Cardiac muscle cell (in vitro differentiated cells and primary cell): ENCODE results near the gene GALNT8. TPM values are rescaled to one million over a fixed set of nuclear protein-coding genes. Genes with fewer than 3 reads are reported as not detected.
"Not testable (repeated sequence)": the region's sequence is repeated elsewhere in the genome, so short reads cannot be mapped to it uniquely, and the experiment has no call there.

Source experiments
- DNase-seq, 2 donors: peaks; one replicate each; pipeline versions ENCODE4 v3.0.0 to v3.0.0-alpha.2; 2010 to 2017; ENCODE audit warnings: low read depth in 1 of 2, low spot score in 1 of 2
- H3K27ac ChIP-seq: fragments of 200-600 bp; sonication (generic); 2 replicates; pipeline ENCODE4 v1.5.1; 2016
- H3K27me3 ChIP-seq: fragments of 200-600 bp; sonication (generic); 2 replicates; pipeline ENCODE4 v1.6.0; 2016; ENCODE audit warnings: control low read depth
- H3K36me3 ChIP-seq: fragments of 200-600 bp; sonication (generic); 2 replicates; pipeline ENCODE4 v1.5.1; 2016; ENCODE audit warnings: control low read depth
- H3K4me1 ChIP-seq: fragments of 200-600 bp; sonication (generic); 2 replicates; pipeline ENCODE4 v1.8.1; 2017; ENCODE audit warnings: low read depth, mild to moderate bottlenecking, mixed run types
- H3K4me3 ChIP-seq: fragments of 200-600 bp; sonication (generic); 2 replicates; pipeline ENCODE4 v1.5.1; 2016; ENCODE audit warnings: mild to moderate bottlenecking
- H3K9me3 ChIP-seq: fragments of 200-600 bp; sonication (generic); 2 replicates; pipeline ENCODE4 v1.5.1; 2017; ENCODE audit warnings: low read depth, mild to moderate bottlenecking, control low read depth
- CTCF ChIP-seq: IDR thresholded peaks from 2 replicates; pipeline ENCODE4 v1.5.1; 2012; ENCODE audit warnings: low read depth, mild to moderate bottlenecking, low read length
- polyA plus RNA-seq: library from polyadenylated mRNA; unstranded; fragments of >200 nt; fragmentation: Nextera tagmentation; extraction: Ambion mirVana; gene quantifications from 2 replicates; pipeline ENCODE4 v1.2.1, GENCODE V29; 2016
- total RNA-seq: library from RNA; depleted of rRNA; stranded (reverse); fragments of >200 nt; gene quantifications from 2 replicates; pipeline ENCODE4 v1.2.3, GENCODE V29; 2016

Gene GALNT8
- total and polyA plus RNA-seq, 2 experiments from 2014 or later: 2.7 to 4.2 TPM

- Histone ChIP-seq H3K27ac (no peak overlapping the region), H3K9me3 (no peaks in the 10 kb centered on the region), H3K36me3 (no peaks in the 10 kb centered on the region), H3K4me3 (no peak overlapping the region), H3K27me3 (no peaks in the 10 kb centered on the region), H3K4me1 (no peaks in the 10 kb centered on the region)
- no peak for TF ChIP-seq CTCF
- no peak for DNase-seq
Observed at GRCh38 chr12:4710113-4710512, 10.1 kb upstream of the GALNT8 start.

- Histone ChIP-seq H3K9me3 (no peaks in the 10 kb centered on the region), H3K27ac (no peak overlapping the region), H3K36me3 (no peaks in the 10 kb centered on the region), H3K4me3 (no peak overlapping the region), H3K4me1 (no peaks in the 10 kb centered on the region), H3K27me3 (no peaks in the 10 kb centered on the region)
- DNase-seq: no peak
- TF ChIP-seq CTCF: no peak
Observed at GRCh38 chr12:4714879-4715278, 5.3 kb upstream of the GALNT8 start.

- H3K36me3 ChIP-seq: no peaks in the 10 kb centered on the region
- H3K4me1 ChIP-seq: no peaks in the 10 kb centered on the region
- no peak overlapping the region for H3K27ac ChIP-seq
- no peak for DNase-seq
- no peaks in the 10 kb centered on the region for H3K27me3 ChIP-seq
- no peaks in the 10 kb centered on the region for H3K9me3 ChIP-seq
- no peak for TF ChIP-seq CTCF
- H3K4me3 ChIP-seq: no peak overlapping the region
Observed at GRCh38 chr12:4717806-4718205, 2.4 kb upstream of the GALNT8 start.

GRCh38 chr12:4720637-4720995, 416 bp downstream of the GALNT8 start:
- no peaks in the 10 kb centered on the region for H3K36me3 ChIP-seq
- no peak overlapping the region for H3K27ac ChIP-seq
- no peaks in the 10 kb centered on the region for H3K9me3 ChIP-seq
- no peaks in the 10 kb centered on the region for H3K27me3 ChIP-seq
- H3K4me1 ChIP-seq: no peaks in the 10 kb centered on the region
- DNase-seq: no peak
- no peak for TF ChIP-seq CTCF
- no peak overlapping the region for H3K4me3 ChIP-seq

- not testable (repeated sequence) for H3K27ac ChIP-seq, H3K27me3 ChIP-seq, H3K4me1 ChIP-seq, H3K36me3 ChIP-seq, H3K9me3 ChIP-seq, DNase-seq, H3K4me3 ChIP-seq
Observed at GRCh38 chr12:4721587-4721986, 1.4 kb downstream of the GALNT8 start.

GRCh38 chr12:4723226-4723625, 3.0 kb downstream of the GALNT8 start:
- Histone ChIP-seq H3K36me3 (no peaks in the 10 kb centered on the region), H3K4me1 (no peaks in the 10 kb centered on the region), H3K4me3 (no peak overlapping the region), H3K9me3 (no peaks in the 10 kb centered on the region), H3K27me3 (no peaks in the 10 kb centered on the region), H3K27ac (no peak overlapping the region)
- no peak for DNase-seq
- TF ChIP-seq CTCF: no peak
